Caco-2 (cell line): ENCODE data around the gene CLDN9. TPM values are rescaled to one million over a fixed set of nuclear protein-coding genes. Genes with fewer than 3 reads are reported as not detected.
A peak's percentile ranks its signal among the peaks of the same experiment; 100 is the strongest.

Experiments used
- BruUV-seq: library from RNA; stranded (reverse); fragments of 400-500 nt; replicated peaks from 2 replicates; lab custom pipeline; 2021; lab: Mats Ljungman, UMichigan
- CTCF ChIA-PET: fragments of 300-600 bp; sonication (Branson Sonifier 250); formaldehyde crosslinking; loops from one replicate; lab custom pipeline; 2022; ENCODE audit warnings: antibody characterized with exemption; lab: Charles Lee
- POLR2A ChIA-PET: fragments of 300-600 bp; sonication (Branson Sonifier 250); formaldehyde crosslinking; loops from one replicate; lab custom pipeline; 2022; ENCODE audit warnings: antibody characterized with exemption; lab: Charles Lee
- DNase-seq, 2 experiments: peaks; one replicate each; pipeline versions ENCODE4 v3.0.0 to v3.0.0-alpha.2; 2020 to 2022
- H3K27me3 ChIP-seq: replicated peaks from 2 replicates; pipeline ENCODE4 v1.6.0; 2011; ENCODE audit warnings: low read length; ENCODE audit not compliant: control insufficient read depth, insufficient read depth
- H3K36me3 ChIP-seq: 2 replicates; pipeline ENCODE4 v1.5.1; 2011; ENCODE audit warnings: low read length; ENCODE audit not compliant: control insufficient read depth, insufficient read depth
- H3K4me1 ChIP-seq: fragments of 250-450 bp; sonication (Bioruptor Pico); 2 replicates; pipeline ENCODE4 v1.5.1; 2020; ENCODE audit warnings: mild to moderate bottlenecking
- H3K4me3 ChIP-seq: 2 replicates; pipeline ENCODE4 v1.5.1; 2011; ENCODE audit warnings: low read depth, mild to moderate bottlenecking, control low read depth, low read length
- H3K9me3 ChIP-seq: fragments of 250-450 bp; sonication (Bioruptor Pico); 2 replicates; pipeline ENCODE4 v1.5.1; 2020; ENCODE audit warnings: mild to moderate bottlenecking, moderate library complexity
- H3K27ac Mint-ChIP-seq: one replicate; pipeline ENCODE4 v1.8.0; 2022; ENCODE audit warnings: mixed read lengths; ENCODE audit not compliant: unreplicated experiment
- H3K27me3 Mint-ChIP-seq: one replicate; pipeline ENCODE4 v1.8.0; 2022; ENCODE audit warnings: mixed read lengths; ENCODE audit not compliant: insufficient read depth, unreplicated experiment
- H3K36me3 Mint-ChIP-seq: one replicate; pipeline ENCODE4 v1.8.0; 2022; ENCODE audit warnings: mild to moderate bottlenecking, mixed read lengths; ENCODE audit not compliant: insufficient read depth, unreplicated experiment
- H3K4me1 Mint-ChIP-seq: one replicate; pipeline ENCODE4 v1.8.0; 2022; ENCODE audit warnings: low read depth, mixed read lengths; ENCODE audit not compliant: unreplicated experiment
- H3K4me3 Mint-ChIP-seq: one replicate; pipeline ENCODE4 v1.8.0; 2022; ENCODE audit warnings: mild to moderate bottlenecking, moderate library complexity, mixed read lengths; ENCODE audit not compliant: unreplicated experiment
- H3K9me3 Mint-ChIP-seq: one replicate; pipeline ENCODE4 v1.8.0; 2022; ENCODE audit warnings: mixed read lengths; ENCODE audit not compliant: unreplicated experiment
- CTCF ChIP-seq, 2 experiments: fragments of 200-600 bp in 1 of 2; IDR thresholded peaks; 1 replicate in 1 of 2; 2 replicates in 1 of 2; pipeline versions ENCODE4 v1.5.1 to v1.8.0; 2011 to 2022; ENCODE audit warnings: antibody characterized with exemption in 1 of 2, control low read depth in 1 of 2, inconsistent platforms in 1 of 2, low read depth in 1 of 2, low read length in 1 of 2, mild to moderate bottlenecking in 1 of 2, moderate library complexity in 1 of 2; ENCODE audit not compliant: insufficient read depth in 1 of 2, severe bottlenecking in 1 of 2, unreplicated experiment in 1 of 2
- intact Hi-C: fragments of 100-400 bp; cut with micrococcal nuclease; formaldehyde crosslinking; loops from one replicate; pipeline ENCODE4 v1.10.0; 2022; ENCODE audit not compliant: unreplicated experiment
- total RNA-seq: library from RNA; stranded (reverse); gene quantifications from 2 replicates; pipeline ENCODE4 v1.2.3, GENCODE V29; 2022

CLDN9 gene
- total RNA-seq, 1 experiment from 2014 or later = 0.79 TPM

GRCh38 chr16:3062553-3062952, 49.8 kb downstream of the CLDN9 start:
- Mint-ChIP-seq H3K27ac (no peak overlapping the region), H3K27me3 (no peaks in the 10 kb centered on the region)

GRCh38 chr16:3063625-3064386, 51.1 kb downstream of the CLDN9 start:
- CTCF ChIA-PET = no interaction called here
- POLR2A ChIA-PET = interaction anchor here (0.5 kb wide), 1 partner anchor 60 kb away, joined by 9 read pairs; no protein-coding TSS in a partner anchor
- H3K27me3 ChIP-seq = no peaks in the 10 kb centered on the region
- H3K4me3 Mint-ChIP-seq = peak overlapping the region; percentile 26
- H3K4me1 Mint-ChIP-seq = no peaks in the 10 kb centered on the region
- BruUV-seq = no TSS peak
- peaks cover 13% of the 10 kb centered on the region for H3K36me3 Mint-ChIP-seq
- no peak for DNase-seq
- no peak for TF ChIP-seq CTCF (IDR thresholded peaks at IDR 0.05; ENCODE audit: insufficient read depth in 1 of 2, low read depth in 1 of 2, low read length in 1 of 2, severe bottlenecking in 1 of 2, unreplicated experiment in 1 of 2)
- no peaks in the 10 kb centered on the region for H3K9me3 ChIP-seq
- no peaks in the 10 kb centered on the region for H3K36me3 ChIP-seq
- H3K9me3 Mint-ChIP-seq = no peaks in the 10 kb centered on the region
- intact Hi-C loops = no loop called here
- H3K27ac Mint-ChIP-seq = peak overlapping the region; percentile 79
- H3K4me3 ChIP-seq = no peak overlapping the region
- H3K27me3 Mint-ChIP-seq = no peaks in the 10 kb centered on the region
- peaks cover 30% of the 10 kb centered on the region for H3K4me1 ChIP-seq

More at GRCh38 chr16:3062553-3062952, 49.8 kb downstream of the CLDN9 start:
- ChIA-PET POLR2A (no interaction called here), CTCF (no interaction called here)
- no peak for TF ChIP-seq CTCF (IDR thresholded peaks at IDR 0.05; ENCODE audit: insufficient read depth in 1 of 2, low read depth in 1 of 2, low read length in 1 of 2, severe bottlenecking in 1 of 2, unreplicated experiment in 1 of 2)
- no peak for DNase-seq
- H3K4me3 ChIP-seq = no peak overlapping the region
- Mint-ChIP-seq H3K36me3 (peaks cover 13% of the 10 kb centered on the region), H3K9me3 (no peaks in the 10 kb centered on the region), H3K4me1 (no peaks in the 10 kb centered on the region), H3K4me3 (no peak overlapping the region)
- no TSS peak for BruUV-seq
- no peaks in the 10 kb centered on the region for H3K27me3 ChIP-seq
- H3K36me3 ChIP-seq = no peaks in the 10 kb centered on the region
- H3K4me1 ChIP-seq = peaks cover 30% of the 10 kb centered on the region
- no peaks in the 10 kb centered on the region for H3K9me3 ChIP-seq
- intact Hi-C loops = no loop called here

Other genes starting within 250 kb of the CLDN9 start
- 175 and 184 TPM in 2 replicates for gene ELOB, start 235.6 kb upstream of the CLDN9 start, total RNA-seq
- gene PRSS33, start 225.4 kb upstream of the CLDN9 start, total RNA-seq = not detected in 2 replicates
- gene PRSS41, start 214.5 kb upstream of the CLDN9 start, total RNA-seq = not detected in 2 replicates
- gene PRSS21, start 195.7 kb upstream of the CLDN9 start, total RNA-seq = not detected in 2 replicates
- gene ZG16B, start 182.6 kb upstream of the CLDN9 start, total RNA-seq = 0.34 TPM in 1 of 2 replicates, not detected in the other
- gene PRSS22, start 154.8 kb upstream of the CLDN9 start, total RNA-seq = 131 TPM in 2 replicates
- gene FLYWCH2, start 129.7 kb upstream of the CLDN9 start, total RNA-seq = 26.0 and 28.7 TPM in 2 replicates
- gene FLYWCH1, start 101.0 kb upstream of the CLDN9 start, total RNA-seq = 23.3 and 27.9 TPM in 2 replicates
- gene KREMEN2, start 48.6 kb upstream of the CLDN9 start, total RNA-seq = 1.9 and 2.2 TPM in 2 replicates
- gene PAQR4, start 43.6 kb upstream of the CLDN9 start, total RNA-seq = 12.0 and 13.4 TPM in 2 replicates
- 63.3 and 73.7 TPM in 2 replicates for gene PKMYT1, start 32.5 kb upstream of the CLDN9 start, total RNA-seq
- gene CLDN6, start 5.3 kb downstream of the CLDN9 start, total RNA-seq = 9.0 and 12.9 TPM in 2 replicates
- 62.5 and 66.4 TPM in 2 replicates for gene TNFRSF12A, start 7.4 kb downstream of the CLDN9 start, total RNA-seq
- 40.8 and 44.9 TPM in 2 replicates for gene HCFC1R1, start 11.0 kb downstream of the CLDN9 start, total RNA-seq
- gene THOC6, start 11.1 kb downstream of the CLDN9 start, total RNA-seq = 46.0 and 48.0 TPM in 2 replicates
- gene BICDL2, start 24.0 kb downstream of the CLDN9 start, total RNA-seq = 10.6 and 11.1 TPM in 2 replicates
- 0.11 and 0.14 TPM in 2 replicates for gene MMP25, start 33.6 kb downstream of the CLDN9 start, total RNA-seq
- 149 and 165 TPM in 2 replicates for gene IL32, start 52.7 kb downstream of the CLDN9 start, total RNA-seq
- not detected in 2 replicates for gene ZSCAN10, start 86.4 kb downstream of the CLDN9 start, total RNA-seq
- gene ZNF205, start 99.7 kb downstream of the CLDN9 start, total RNA-seq = 10.3 and 13.5 TPM in 2 replicates
- gene ZNF213, start 122.1 kb downstream of the CLDN9 start, total RNA-seq = 5.3 and 5.5 TPM in 2 replicates
- not detected in 2 replicates for gene OR1F1, start 175.3 kb downstream of the CLDN9 start, total RNA-seq
- 11.3 and 12.1 TPM in 2 replicates for gene ZNF200, start 222.2 kb downstream of the CLDN9 start, total RNA-seq
- not detected in 2 replicates for gene MEFV, start 243.7 kb downstream of the CLDN9 start, total RNA-seq